HG03432 (cell line): ENCODE data around the gene RESF1.

Source experiments
- ATAC-seq: cut with Tn5 transposase; IDR thresholded peaks from one replicate; pipeline ENCODE4 v1.9.1; 2021; ENCODE audit warnings: mild to moderate bottlenecking, moderate library complexity; ENCODE audit not compliant: unreplicated experiment

The RESF1 gene

DNA sequence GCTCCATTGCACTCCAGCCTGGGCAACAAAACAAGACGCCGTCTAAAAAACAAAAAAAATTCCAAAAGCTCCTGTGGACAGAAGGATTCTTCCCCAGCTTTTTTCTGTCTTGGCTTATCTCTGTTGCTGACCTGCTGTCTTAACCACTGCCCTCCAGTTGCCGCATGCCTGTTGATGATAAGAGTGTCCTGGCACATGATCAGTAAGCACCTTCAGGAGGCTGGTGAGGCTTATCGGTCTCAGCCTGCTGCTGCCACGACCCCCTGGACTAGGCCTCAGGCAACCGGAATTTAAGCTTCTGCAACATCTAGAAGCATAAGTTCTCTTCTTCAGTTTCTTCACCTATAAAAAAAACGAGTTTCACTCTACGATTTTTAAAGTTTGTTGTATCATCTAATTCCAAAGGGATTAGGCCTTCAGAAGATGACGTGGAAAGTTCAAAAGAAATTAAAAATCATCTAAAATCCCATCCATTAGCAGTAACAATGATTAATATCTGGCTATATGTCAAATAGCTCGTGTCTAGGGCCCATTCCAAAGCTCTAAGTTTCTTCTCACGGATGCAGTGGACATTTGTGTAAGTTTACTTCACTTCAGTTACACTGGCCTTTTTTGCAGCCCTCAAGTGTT is 46.4 kb downstream of the RESF1 start:
- no peak for ATAC-seq
